Measurements from ENCODE around the gene AICDA. TPM values are rescaled to one million over a fixed set of nuclear protein-coding genes. Genes with fewer than 3 reads are reported as not detected.

AICDA gene
- total and polyA plus RNA-seq, 4 donors, result 0.28 TPM; not detected in 3

DNA sequence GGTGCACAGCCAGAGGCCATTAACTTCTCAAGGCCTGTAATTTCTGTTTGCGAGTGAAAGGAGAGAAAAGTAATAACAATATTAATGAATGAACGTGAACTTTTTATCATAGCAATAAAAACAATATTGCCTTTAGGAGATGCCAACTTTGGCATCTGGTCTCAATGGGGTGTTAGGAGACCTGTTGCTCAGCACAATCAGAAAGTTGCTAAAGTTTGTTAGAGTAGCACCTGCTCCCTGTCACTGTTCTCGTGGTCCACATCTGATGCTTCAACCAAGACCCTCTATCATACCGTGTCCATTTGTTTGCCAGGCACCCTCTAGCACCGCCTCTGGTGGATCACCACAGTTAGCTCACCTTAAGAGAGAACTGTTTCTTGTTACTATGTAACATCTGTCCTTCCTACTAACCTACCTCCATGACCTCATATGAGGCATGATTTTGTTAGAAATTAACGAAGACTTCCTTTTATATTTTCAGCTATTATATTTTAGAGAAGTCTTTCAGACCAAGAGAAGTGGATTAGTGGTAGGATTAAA lies 59.5 kb downstream of the AICDA start (continued):
- TF ChIP-seq, protein P1, sequence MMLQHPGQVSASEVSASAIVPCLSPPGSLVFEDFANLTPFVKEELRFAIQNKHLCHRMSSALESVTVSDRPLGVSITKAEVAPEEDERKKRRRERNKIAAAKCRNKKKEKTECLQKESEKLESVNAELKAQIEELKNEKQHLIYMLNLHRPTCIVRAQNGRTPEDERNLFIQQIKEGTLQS (IDR thresholded peaks at IDR 0.05), result no peak
- TF ChIP-seq, protein P2, sequence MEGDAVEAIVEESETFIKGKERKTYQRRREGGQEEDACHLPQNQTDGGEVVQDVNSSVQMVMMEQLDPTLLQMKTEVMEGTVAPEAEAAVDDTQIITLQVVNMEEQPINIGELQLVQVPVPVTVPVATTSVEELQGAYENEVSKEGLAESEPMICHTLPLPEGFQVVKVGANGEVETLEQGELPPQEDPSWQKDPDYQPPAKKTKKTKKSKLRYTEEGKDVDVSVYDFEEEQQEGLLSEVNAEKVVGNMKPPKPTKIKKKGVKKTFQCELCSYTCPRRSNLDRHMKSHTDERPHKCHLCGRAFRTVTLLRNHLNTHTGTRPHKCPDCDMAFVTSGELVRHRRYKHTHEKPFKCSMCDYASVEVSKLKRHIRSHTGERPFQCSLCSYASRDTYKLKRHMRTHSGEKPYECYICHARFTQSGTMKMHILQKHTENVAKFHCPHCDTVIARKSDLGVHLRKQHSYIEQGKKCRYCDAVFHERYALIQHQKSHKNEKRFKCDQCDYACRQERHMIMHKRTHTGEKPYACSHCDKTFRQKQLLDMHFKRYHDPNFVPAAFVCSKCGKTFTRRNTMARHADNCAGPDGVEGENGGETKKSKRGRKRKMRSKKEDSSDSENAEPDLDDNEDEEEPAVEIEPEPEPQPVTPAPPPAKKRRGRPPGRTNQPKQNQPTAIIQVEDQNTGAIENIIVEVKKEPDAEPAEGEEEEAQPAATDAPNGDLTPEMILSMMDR (IDR thresholded peaks at IDR 0.05; ENCODE audit: low read depth, low read length, missing input control), result no peak
- TF ChIP-seq HNF4G (IDR thresholded peaks at IDR 0.05) (no peak), FOXA1 (IDR thresholded peaks at IDR 0.05) (no peak)

Small RNAs within 50 kb of the gene (small RNA-seq; reads per million reads assigned to genes)
- not detected for gene RF00019
- gene RF00564, result not detected

Other genes starting within 250 kb of the AICDA start
- not detected for gene CLEC6A, start 156.9 kb downstream of the AICDA start, total RNA-seq
- gene CLEC6A, start 156.9 kb downstream of the AICDA start, polyA plus RNA-seq, result not detected
- under 1 TPM; 0.51 to 0.67 TPM for gene CLEC4D, start 99.4 kb downstream of the AICDA start, total RNA-seq
- under 1 TPM; 0.08 to 0.40 TPM for gene CLEC4D, start 99.4 kb downstream of the AICDA start, polyA plus RNA-seq
- 1 to 10 TPM in 1 of 2 donors, under 1 TPM in 1; 0.05 to 2.9 TPM for gene CLEC4E, start 72.0 kb downstream of the AICDA start, total RNA-seq
- gene CLEC4E, start 72.0 kb downstream of the AICDA start, polyA plus RNA-seq, result 1 to 10 TPM in 1 of 2 donors, under 1 TPM in 1; 0.54 to 2.9 TPM
- under 1 TPM in 1 of 2 donors, not detected in 1; 0.42 TPM for gene MFAP5, start 50.0 kb upstream of the AICDA start, total RNA-seq
- under 1 TPM in 1 of 2 donors, not detected in 1; 0.20 TPM for gene MFAP5, start 50.0 kb upstream of the AICDA start, polyA plus RNA-seq
- gene RIMKLB, start 85.1 kb upstream of the AICDA start, total RNA-seq, result 1 to 10 TPM; 5.3 to 9.5 TPM
- gene RIMKLB, start 85.1 kb upstream of the AICDA start, polyA plus RNA-seq, result 1 to 10 TPM; 1.6 to 2.3 TPM
- gene A2ML1, start 209.8 kb upstream of the AICDA start, total RNA-seq, result under 1 TPM in 1 of 2 donors, not detected in 1; 0.19 TPM
- gene A2ML1, start 209.8 kb upstream of the AICDA start, polyA plus RNA-seq, result under 1 TPM in 1 of 2 donors, not detected in 1; 0.03 TPM